ENCODE measurements around the gene ZNF683. TPM values are rescaled to one million over a fixed set of nuclear protein-coding genes. Genes with fewer than 3 reads are reported as not detected.
A peak's percentile ranks its signal among the peaks of the same experiment; 100 is the strongest.

Gene ZNF683
- total RNA-seq, 1 donor from 2014 or later = not detected

DNA sequence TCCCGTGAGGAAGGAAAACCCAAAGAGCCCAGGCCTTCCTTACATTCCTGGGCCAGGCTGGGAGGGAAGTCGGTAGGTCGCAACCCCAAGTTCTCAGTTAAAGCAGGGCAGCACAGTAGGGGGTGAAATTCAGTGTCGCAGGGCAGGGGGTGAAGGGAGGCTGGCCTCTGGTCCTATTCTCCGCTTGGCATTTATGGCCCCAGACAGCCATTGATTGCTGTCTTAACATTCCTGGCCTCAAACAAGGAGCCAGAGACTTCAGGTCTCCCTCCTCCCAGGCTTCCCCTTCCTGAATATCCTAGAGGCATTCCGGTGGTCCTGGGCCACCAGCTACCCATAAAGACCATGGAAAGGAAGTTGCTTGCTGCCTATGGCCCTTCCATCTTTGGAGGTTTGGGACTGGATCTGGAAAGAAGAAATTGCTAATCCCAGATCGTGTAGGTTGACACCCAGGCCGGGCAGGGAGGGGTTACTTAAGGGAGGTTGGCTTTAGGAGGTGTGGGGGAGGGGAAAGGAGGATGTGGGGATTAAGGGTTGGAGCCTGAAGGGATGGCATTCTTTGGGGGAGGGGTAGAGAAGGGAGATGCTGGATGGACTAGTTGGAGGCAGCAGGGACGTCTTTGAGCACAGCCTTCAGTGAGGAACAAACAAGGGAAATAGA lies 39.8 kb upstream of the ZNF683 start:
- Mint-ChIP-seq H3K4me3 (ENCODE audit: low read depth) (peak overlapping the region; percentile 76), H3K27me3 (no peaks in the 10 kb centered on the region), H3K27ac (peak overlapping the region; percentile 87), H3K9me3 (ENCODE audit: low read depth) (no peaks in the 10 kb centered on the region), H3K36me3 (ENCODE audit: insufficient read depth) (peaks cover 5% of the 10 kb centered on the region), H3K4me1 (ENCODE audit: low read depth) (peaks cover 39% of the 10 kb centered on the region)
- TF ChIP-seq, protein P1, sequence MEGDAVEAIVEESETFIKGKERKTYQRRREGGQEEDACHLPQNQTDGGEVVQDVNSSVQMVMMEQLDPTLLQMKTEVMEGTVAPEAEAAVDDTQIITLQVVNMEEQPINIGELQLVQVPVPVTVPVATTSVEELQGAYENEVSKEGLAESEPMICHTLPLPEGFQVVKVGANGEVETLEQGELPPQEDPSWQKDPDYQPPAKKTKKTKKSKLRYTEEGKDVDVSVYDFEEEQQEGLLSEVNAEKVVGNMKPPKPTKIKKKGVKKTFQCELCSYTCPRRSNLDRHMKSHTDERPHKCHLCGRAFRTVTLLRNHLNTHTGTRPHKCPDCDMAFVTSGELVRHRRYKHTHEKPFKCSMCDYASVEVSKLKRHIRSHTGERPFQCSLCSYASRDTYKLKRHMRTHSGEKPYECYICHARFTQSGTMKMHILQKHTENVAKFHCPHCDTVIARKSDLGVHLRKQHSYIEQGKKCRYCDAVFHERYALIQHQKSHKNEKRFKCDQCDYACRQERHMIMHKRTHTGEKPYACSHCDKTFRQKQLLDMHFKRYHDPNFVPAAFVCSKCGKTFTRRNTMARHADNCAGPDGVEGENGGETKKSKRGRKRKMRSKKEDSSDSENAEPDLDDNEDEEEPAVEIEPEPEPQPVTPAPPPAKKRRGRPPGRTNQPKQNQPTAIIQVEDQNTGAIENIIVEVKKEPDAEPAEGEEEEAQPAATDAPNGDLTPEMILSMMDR (IDR thresholded peaks at IDR 0.05; ENCODE audit: unreplicated experiment) = no peak
- DNase-seq (ENCODE audit: low spot score, unreplicated experiment) = no peak

DNA sequence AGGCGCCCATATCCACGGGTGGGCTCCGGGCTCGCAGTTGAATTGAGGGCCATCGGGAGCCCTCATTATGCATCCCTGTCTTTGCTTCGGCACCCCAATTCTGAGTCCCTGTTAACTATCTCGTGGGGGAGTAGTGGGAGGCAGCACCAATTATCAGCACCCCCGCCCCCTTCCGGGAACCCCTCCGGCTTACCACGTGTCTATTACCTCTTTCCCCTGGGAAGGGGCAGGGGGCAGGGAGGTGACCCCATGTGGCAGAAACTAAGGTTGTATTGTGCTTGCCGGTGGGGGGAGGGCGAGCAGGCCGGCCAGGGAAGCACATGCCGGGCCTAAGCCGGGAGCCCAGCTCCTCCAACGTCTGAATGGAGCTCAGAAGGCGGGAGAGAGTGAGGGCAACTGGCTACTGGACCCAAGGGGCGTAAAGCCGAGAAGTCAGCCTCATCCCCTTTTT lies 39.1 kb upstream of the ZNF683 start:
- DNase-seq (ENCODE audit: low spot score, unreplicated experiment) = peak; percentile 23
- H3K36me3 Mint-ChIP-seq (ENCODE audit: insufficient read depth) = peaks cover 5% of the 10 kb centered on the region
- peaks cover 35% of the 10 kb centered on the region for H3K4me1 Mint-ChIP-seq (ENCODE audit: low read depth)
- H3K27me3 Mint-ChIP-seq = no peaks in the 10 kb centered on the region
- H3K4me3 Mint-ChIP-seq (ENCODE audit: low read depth) = peak overlapping the region; percentile 76
- H3K27ac Mint-ChIP-seq = peak overlapping the region; percentile 87
- TF ChIP-seq, protein P1 (IDR thresholded peaks at IDR 0.05; ENCODE audit: unreplicated experiment) = no peak
- no peaks in the 10 kb centered on the region for H3K9me3 Mint-ChIP-seq (ENCODE audit: low read depth)

DNA sequence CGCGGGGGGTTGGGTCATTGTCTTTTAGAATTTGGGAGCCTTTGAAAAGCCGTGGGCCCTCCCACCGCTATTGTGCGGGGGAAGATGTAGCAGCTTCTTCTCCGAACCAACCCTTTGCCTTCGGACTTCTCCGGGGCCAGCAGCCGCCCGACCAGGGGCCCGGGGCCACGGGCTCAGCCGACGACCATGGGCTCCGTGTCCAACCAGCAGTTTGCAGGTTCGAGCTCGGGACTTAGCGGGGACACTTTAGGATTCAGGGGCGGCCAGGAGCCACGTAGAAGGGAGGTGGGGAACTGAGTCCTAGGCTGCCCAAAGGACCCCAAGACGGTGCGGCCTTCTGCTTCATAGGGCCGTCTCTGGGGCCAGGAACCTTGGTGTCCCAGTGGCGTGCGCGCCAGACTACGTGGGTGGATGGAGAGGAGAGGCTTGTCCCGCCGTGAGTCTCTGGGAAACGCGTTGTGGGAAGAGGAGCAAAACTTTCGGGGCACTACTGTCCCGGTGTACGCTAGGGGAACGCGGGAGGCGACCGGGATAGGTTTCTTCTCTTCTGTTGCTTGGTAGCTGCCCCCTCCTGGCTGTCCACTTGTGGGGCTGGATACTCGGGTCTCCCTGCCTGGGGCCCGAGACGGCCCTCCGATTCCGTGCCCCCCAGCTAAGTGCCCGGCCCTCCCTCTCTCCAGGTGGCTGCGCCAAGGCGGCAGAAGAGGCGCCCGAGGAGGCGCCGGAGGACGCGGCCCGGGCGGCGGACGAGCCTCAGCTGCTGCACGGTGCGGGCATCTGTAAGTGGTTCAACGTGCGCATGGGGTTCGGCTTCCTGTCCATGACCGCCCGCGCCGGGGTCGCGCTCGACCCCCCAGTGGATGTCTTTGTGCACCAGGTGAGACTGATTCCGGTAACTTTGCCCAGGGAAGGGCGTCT lies 38.4 kb upstream of the ZNF683 start, which contains the start of gene LIN28A:
Gene LIN28A, plus strand, starts transcription at position 112 of the 918 bp plus-strand sequence. Its CDS starts 75 bp downstream, at position 187.
- Mint-ChIP-seq H3K9me3 (ENCODE audit: low read depth) (no peaks in the 10 kb centered on the region), H3K4me3 (ENCODE audit: low read depth) (peak within 1 kb of the TSS; percentile 76), H3K4me1 (ENCODE audit: low read depth) (peaks cover 35% of the 10 kb centered on the region), H3K27ac (peak within 1 kb of the TSS; percentile 95), H3K36me3 (ENCODE audit: insufficient read depth) (peaks cover 5% of the 10 kb centered on the region), H3K27me3 (no peaks in the 10 kb centered on the region)
- TF ChIP-seq, protein P1 (IDR thresholded peaks at IDR 0.05; ENCODE audit: unreplicated experiment) = no peak
- peak; percentile 30 for DNase-seq (ENCODE audit: low spot score, unreplicated experiment)

DNA sequence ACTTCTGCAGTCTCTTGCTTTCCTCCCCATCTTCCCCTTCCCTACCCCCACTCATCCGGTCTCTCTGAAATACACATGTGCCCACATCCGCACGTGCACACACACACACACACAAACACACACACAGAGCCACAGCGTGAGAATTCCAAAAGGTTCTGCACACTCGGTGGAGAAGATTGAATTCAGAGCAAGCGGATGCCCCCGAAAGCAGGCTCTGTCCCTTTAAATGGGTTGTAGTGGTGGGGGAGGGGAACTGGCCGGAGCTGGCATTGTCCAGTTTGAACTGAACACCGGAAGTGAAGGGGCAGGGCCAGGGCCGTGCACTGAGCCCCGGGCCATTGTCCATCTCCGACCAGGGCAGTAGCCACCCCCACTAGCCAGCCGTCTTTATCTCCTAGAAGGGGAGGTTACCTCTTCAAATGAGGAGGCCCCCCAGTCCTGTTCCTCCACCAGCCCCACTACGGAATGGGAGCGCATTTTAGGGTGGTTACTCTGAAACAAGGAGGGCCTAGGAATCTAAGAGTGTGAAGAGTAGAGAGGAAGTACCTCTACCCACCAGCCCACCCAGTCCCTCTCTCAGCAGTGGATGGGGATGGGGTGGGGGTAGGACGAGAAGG lies 36.7 kb upstream of the ZNF683 start:
- peak overlapping the region; percentile 95 for H3K27ac Mint-ChIP-seq
- H3K4me3 Mint-ChIP-seq (ENCODE audit: low read depth) = peak overlapping the region; percentile 76
- peaks cover 2% of the 10 kb centered on the region for H3K36me3 Mint-ChIP-seq (ENCODE audit: insufficient read depth)
- H3K4me1 Mint-ChIP-seq (ENCODE audit: low read depth) = peaks cover 30% of the 10 kb centered on the region
- no peaks in the 10 kb centered on the region for H3K9me3 Mint-ChIP-seq (ENCODE audit: low read depth)
- DNase-seq (ENCODE audit: low spot score, unreplicated experiment) = peak; percentile 60
- no peaks in the 10 kb centered on the region for H3K27me3 Mint-ChIP-seq
- TF ChIP-seq, protein P1 (IDR thresholded peaks at IDR 0.05; ENCODE audit: unreplicated experiment) = no peak

DNA sequence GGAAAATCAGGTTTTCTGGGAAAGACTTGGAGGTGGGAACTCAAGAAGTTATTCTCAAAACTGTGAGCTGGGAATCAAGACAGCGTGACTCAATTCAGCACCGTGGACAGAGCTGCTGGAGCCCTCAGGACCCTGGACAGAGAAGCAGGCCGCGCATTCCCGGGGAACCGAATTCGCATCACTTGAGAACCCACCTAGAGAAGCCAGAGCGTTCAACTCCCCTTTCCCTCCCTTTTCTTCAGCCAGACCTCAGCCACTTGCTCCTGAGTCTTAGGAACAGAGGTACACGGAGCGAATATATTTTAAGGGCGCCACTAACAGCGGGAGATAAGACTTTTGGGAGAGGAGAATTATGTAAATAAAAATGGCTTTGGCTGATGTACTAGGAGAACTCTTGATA lies 36.1 kb upstream of the ZNF683 start:
- peaks cover 27% of the 10 kb centered on the region for H3K4me1 Mint-ChIP-seq (ENCODE audit: low read depth)
- H3K4me3 Mint-ChIP-seq (ENCODE audit: low read depth) = peak overlapping the region; percentile 76
- no peaks in the 10 kb centered on the region for H3K27me3 Mint-ChIP-seq
- TF ChIP-seq, protein P1 (IDR thresholded peaks at IDR 0.05; ENCODE audit: unreplicated experiment) = no peak
- DNase-seq (ENCODE audit: low spot score, unreplicated experiment) = peak; percentile 92
- H3K9me3 Mint-ChIP-seq (ENCODE audit: low read depth) = no peaks in the 10 kb centered on the region
- no peaks in the 10 kb centered on the region for H3K36me3 Mint-ChIP-seq (ENCODE audit: insufficient read depth)
- H3K27ac Mint-ChIP-seq = peak overlapping the region; percentile 95

Data from progenitor cell of endocrine pancreas (in vitro differentiated cells).